Measurements from ENCODE around the gene GAN.

- TF ChIP-seq POLR2AphosphoS5 (IDR thresholded peaks at IDR 0.05; ENCODE audit: low read depth, low read length) = no peak
- no peak for TF ChIP-seq TAF1 (IDR thresholded peaks at IDR 0.05; ENCODE audit: borderline replicate concordance, insufficient read depth, low read length)
- no peak for TF ChIP-seq REST (IDR thresholded peaks at IDR 0.05; ENCODE audit: insufficient read depth in 1 of 2, low read depth in 2 of 2, low read length in 2 of 2)
- TF ChIP-seq SIN3A (IDR thresholded peaks at IDR 0.05; ENCODE audit: borderline replicate concordance, insufficient read depth, low read length) = no peak
- no peak for TF ChIP-seq FOXP2 (optimal IDR thresholded peaks at IDR 0.05; ENCODE audit: borderline replicate concordance, extremely low read depth, extremely low read length, insufficient read depth)
Measured at GRCh38 chr16:81432937-81433557, 118.3 kb downstream of the GAN start.
